ENCODE measurements around the gene AKAP13.

The AKAP13 gene

GRCh38 chr15:85424154-85424553, 43.8 kb downstream of the AKAP13 start:
- TF ChIP-seq CTCF (IDR thresholded peaks at IDR 0.05; ENCODE audit: low read depth, low read length, missing control alignments) = no peak
- DNase-seq (ENCODE audit: extremely low read depth, low read depth) = no peak
- H3K4me3 ChIP-seq (replicated peaks; ENCODE audit: low read depth, low read length) = no peak overlapping the region

GRCh38 chr15:85426481-85426880, 46.1 kb downstream of the AKAP13 start:
- TF ChIP-seq CTCF (IDR thresholded peaks at IDR 0.05; ENCODE audit: low read depth, low read length, missing control alignments) = no peak
- no peak for DNase-seq (ENCODE audit: extremely low read depth, low read depth)

GRCh38 chr15:85427286-85428028, 47.1 kb downstream of the AKAP13 start:
- no peak for TF ChIP-seq CTCF (IDR thresholded peaks at IDR 0.05; ENCODE audit: low read depth, low read length, missing control alignments)
- DNase-seq (ENCODE audit: extremely low read depth, low read depth) = no peak
- H3K4me3 ChIP-seq (replicated peaks; ENCODE audit: low read depth, low read length) = no peak overlapping the region

More at GRCh38 chr15:85426481-85426880, 46.1 kb downstream of the AKAP13 start:
- no peak overlapping the region for H3K4me3 ChIP-seq (replicated peaks; ENCODE audit: low read depth, low read length)

GRCh38 chr15:85429522-85429921, 49.1 kb downstream of the AKAP13 start:
- DNase-seq (ENCODE audit: extremely low read depth, low read depth) = no peak
- no peak overlapping the region for H3K4me3 ChIP-seq (replicated peaks; ENCODE audit: low read depth, low read length)
- no peak for TF ChIP-seq CTCF (IDR thresholded peaks at IDR 0.05; ENCODE audit: low read depth, low read length, missing control alignments)

GRCh38 chr15:85430406-85431204, 50.2 kb downstream of the AKAP13 start:
- no peak for DNase-seq (ENCODE audit: extremely low read depth, low read depth)
- TF ChIP-seq CTCF (IDR thresholded peaks at IDR 0.05; ENCODE audit: low read depth, low read length, missing control alignments) = no peak
- no peak overlapping the region for H3K4me3 ChIP-seq (replicated peaks; ENCODE audit: low read depth, low read length)

- DNase-seq (ENCODE audit: extremely low read depth, low read depth) = no peak
- no peak for TF ChIP-seq CTCF (IDR thresholded peaks at IDR 0.05; ENCODE audit: low read depth, low read length, missing control alignments)
- no peak overlapping the region for H3K4me3 ChIP-seq (replicated peaks; ENCODE audit: low read depth, low read length)
These were observed 59.6 kb downstream of the AKAP13 start for GRCh38 chr15:85439996-85440395.
